NOMO-1 treated with dmso at 0.1 percent for 144 hours (cell line): ENCODE results near the gene CELSR1.

Source experiments
- DNase-seq: peaks from one replicate; lab custom pipeline; 2025; ENCODE audit not compliant: unreplicated experiment; lab: John Stamatoyannopoulos, UW

CELSR1 gene, protein sequence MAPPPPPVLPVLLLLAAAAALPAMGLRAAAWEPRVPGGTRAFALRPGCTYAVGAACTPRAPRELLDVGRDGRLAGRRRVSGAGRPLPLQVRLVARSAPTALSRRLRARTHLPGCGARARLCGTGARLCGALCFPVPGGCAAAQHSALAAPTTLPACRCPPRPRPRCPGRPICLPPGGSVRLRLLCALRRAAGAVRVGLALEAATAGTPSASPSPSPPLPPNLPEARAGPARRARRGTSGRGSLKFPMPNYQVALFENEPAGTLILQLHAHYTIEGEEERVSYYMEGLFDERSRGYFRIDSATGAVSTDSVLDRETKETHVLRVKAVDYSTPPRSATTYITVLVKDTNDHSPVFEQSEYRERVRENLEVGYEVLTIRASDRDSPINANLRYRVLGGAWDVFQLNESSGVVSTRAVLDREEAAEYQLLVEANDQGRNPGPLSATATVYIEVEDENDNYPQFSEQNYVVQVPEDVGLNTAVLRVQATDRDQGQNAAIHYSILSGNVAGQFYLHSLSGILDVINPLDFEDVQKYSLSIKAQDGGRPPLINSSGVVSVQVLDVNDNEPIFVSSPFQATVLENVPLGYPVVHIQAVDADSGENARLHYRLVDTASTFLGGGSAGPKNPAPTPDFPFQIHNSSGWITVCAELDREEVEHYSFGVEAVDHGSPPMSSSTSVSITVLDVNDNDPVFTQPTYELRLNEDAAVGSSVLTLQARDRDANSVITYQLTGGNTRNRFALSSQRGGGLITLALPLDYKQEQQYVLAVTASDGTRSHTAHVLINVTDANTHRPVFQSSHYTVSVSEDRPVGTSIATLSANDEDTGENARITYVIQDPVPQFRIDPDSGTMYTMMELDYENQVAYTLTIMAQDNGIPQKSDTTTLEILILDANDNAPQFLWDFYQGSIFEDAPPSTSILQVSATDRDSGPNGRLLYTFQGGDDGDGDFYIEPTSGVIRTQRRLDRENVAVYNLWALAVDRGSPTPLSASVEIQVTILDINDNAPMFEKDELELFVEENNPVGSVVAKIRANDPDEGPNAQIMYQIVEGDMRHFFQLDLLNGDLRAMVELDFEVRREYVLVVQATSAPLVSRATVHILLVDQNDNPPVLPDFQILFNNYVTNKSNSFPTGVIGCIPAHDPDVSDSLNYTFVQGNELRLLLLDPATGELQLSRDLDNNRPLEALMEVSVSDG (N-terminal part only)

GRCh38 chr22:46537225-46537945, at the start of gene CELSR1:
TSS of gene CELSR1 (minus strand) at chr22:46537620. CDS start at chr22:46537170, 450 bp downstream.
- no peak for DNase-seq

DNA sequence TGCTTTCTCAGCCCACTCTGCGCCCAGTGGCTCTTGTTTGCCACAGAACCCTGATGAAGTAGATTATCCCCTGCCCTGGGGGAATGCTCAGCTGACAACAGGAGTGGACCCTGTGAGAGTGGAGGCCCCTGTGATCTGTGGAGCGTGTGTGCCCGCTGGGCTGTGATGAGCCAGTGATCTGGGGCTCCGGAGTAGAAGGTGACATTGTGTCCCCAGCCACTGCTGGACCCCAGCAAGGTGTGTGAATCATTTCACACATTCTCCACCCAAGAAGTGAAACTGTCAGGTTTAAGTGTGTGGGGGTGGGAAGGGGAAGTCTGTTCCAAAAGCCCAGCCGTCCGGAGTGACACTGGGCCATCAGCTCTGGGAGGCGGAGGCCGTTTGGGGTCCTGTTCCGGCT, 49.6 kb upstream of the CELSR1 start:
- DNase-seq = no peak

DNA sequence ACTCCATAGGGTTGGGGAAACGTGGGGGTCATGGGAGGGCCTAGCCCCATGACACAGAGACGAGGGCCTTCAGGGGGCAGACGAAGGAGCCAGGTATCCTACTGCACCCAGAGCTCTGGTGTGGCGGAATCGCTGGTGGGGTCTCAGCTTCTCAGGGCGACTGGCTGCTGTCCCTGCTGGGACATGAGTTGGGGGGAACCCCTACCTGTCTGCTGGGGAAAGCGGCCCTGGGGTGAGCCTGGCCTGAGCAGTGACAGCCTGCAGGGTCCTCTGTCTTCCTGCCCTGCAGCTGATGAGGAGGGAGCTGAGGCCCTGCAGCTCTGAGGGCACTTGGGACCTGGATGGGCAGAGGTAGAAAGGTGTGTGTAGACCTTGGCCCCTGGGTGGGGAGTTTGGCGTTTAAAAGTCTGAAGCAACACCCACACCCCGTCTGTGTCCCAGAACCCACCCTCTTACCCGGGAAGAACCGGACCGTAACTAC, 49.2 kb upstream of the CELSR1 start:
- no peak for DNase-seq

GRCh38 chr22:46586123-46586519, 48.7 kb upstream of the CELSR1 start:
- DNase-seq = no peak

DNA sequence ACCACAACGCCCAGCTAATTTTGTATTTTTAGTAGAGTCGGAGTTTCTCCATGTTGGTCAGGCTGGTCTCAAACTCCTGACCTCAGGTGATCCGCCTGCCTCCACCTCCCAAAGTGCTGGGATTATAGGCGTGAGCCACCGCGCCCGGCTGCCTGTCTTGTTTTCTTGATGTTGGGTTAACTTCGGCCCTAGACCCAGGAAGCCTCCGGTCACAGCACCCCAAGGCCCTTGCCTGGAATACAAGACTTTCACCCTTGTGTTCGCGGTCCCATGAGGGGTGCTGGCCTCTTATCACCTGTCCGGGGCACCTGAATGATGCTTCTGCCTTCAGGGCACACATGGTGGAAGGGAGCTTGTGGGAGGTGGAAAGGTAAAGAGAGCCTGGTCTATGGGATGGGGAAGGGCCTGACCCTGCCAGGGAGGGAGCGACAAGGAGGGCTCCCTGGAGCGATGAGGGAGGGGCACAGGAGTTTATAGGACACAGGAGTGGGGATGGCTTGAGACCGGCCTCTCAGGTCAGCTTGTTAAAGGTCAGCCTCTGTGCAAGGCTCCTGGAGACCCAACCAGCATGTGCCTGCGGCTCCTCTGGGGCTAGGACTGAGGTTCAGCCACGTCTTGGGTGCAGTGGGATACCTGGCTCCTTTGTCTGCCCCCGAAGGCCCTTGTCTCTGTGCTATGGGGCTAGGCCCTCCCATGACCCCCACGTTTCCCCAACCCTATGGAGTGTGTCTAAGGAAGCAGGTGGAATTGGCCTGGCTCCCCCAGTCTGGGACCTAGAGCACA, 48.1 kb upstream of the CELSR1 start:
- DNase-seq = no peak

GRCh38 chr22:46584081-46584921, 46.9 kb upstream of the CELSR1 start:
- no peak for DNase-seq

- no peak for DNase-seq
Measured at GRCh38 chr22:46583571-46583970, 46.2 kb upstream of the CELSR1 start.

GRCh38 chr22:46582281-46582933, 45.0 kb upstream of the CELSR1 start:
- no peak for DNase-seq

DNA sequence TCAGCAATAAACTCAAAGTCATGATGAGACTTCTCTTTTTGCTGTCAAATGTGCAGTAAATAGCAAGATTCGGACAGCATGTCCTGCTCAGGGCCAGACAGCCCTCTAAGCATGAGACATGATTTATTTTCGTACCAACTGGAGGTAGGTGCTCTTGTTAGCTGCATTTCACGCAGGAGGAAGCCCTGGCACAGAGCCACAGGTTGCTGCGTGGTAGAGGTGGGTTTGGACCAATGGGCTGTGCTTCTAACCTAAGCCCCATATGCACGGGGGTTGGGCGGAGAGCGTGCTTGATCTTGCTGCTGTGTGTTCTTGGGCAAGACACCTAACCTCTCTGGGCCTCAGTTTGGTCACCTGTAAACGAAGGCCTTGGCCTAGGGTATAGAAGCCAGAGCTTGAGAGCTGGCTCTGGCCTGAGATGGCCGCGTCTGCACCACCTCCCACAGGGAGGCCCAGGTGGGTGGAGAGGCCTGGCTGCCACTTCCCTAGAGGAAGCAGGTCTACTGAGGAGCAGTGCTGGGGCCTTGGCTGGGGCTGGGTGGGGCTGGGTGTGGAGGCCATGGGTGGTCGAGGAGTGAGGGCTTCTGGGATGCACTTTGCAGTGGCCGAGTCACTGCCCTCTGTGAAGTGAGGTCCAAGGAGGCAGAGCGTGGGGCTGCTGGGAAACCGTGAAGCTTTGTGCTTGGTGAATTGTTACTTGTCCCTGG, 44.3 kb upstream of the CELSR1 start:
- no peak for DNase-seq

DNA sequence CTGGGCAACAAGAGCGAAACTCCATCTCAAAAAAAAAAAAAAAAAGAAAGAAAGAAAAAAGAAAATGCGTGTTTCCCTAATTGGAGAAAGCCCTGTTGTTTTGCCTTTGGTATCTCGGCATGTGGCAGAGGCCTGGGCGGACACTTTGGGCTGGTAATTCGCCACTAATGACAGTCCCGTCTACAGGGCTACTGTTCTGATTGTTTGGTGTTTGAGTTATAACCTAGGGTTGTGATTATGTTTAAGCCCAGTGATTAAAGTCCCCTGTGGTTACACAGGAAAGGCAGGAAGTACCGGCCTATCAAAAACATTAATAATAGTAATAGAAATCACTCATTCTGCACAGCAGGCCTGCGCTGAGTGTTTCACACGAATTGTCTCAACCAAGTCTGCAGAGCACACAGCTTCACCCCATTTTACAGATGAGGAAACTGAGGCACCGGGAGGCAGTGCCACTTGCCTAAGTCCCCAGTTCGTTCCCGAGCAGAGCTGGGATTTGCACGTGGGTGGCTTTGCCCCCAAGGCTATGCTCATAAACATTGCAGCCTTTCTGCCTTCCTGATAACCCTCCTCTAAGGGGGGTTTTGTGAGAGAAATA, 43.6 kb upstream of the CELSR1 start:
- DNase-seq = no peak

DNA sequence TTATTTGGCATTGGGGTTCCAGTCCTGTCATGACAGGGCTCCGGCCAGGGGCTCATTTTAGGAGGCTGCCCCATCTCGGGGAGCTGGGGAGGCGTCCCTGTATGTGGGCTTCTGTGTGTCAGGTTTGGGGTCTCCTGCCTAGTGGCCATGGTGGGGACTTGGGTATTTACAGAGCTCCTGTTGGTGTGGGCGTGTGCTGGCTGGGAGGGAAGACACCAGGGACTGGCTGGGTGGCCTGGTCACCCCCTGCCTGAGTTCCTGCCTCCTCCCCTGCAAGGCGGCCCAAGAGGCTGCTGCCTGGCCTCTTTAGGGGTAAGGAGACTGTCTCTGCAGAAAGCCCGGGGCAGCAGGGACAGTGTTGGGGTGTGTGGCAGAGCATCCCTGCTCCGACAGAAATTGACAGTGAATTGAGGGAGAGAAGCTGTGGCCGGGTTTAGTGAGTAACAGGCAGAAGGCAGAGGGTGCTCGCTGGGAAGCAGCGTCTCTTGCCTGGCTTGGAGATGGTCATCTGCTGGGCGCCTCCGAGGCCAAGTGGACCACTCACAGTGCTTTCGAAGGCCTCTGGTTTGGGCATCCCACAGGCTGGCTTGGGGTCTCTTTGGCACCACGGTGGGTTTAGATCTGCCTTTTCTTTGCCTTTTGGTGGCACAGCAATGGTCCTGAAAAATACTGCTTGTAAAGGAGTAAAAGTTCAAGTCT, 42.5 kb upstream of the CELSR1 start:
- DNase-seq = no peak

DNA sequence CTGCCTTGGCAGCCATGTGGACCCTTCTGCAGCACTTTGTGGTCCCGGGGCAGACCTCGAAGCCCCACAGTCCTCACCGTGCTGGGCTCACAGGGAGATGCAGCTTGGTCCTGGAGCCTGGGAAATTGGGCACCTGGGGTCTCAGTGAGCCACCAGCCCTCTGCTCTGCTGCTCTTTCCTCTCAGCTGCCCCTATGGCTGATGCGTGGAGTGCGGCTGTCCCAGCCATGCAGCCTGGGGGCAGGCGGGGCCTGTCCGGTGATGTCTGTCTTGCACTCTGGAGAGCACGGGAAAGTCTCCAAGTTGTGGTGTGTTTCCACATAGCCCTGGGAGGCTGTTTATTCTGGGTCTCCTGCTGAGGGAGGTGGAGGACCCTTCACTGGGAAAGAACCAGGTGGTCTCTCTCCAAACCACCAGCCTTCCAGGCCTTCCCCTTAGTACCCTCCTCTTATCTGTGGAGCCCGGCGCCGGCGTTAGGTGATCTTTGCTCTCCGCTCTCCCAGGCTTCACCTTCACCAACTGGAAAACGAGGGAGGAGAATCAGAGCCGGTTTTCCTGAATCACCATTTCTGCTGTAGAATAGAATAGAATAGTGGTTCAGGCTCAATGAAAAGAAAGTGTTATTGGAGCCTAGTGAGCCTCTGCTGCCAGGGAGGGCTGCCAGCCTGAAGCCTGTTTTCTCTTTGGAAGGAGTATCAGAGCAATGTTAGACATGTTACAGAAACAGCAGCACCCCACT, 41.6 kb upstream of the CELSR1 start:
- no peak for DNase-seq

GRCh38 chr22:46578251-46578823, 40.9 kb upstream of the CELSR1 start:
- DNase-seq = no peak

GRCh38 chr22:46577368-46578249, 40.2 kb upstream of the CELSR1 start:
- no peak for DNase-seq
